ENCODE results near the gene ZNF862.

Gene ZNF862

GRCh38 chr7:149871576-149871975 lies 33.4 kb downstream of the ZNF862 start:
- TF ChIP-seq TCF4 (CRISPR knock-in tag; IDR thresholded peaks at IDR 0.05; ENCODE audit: borderline replicate concordance) (no peak), ZC3H10 (CRISPR knock-in tag; IDR thresholded peaks at IDR 0.05) (no peak), ESRRG (CRISPR knock-in tag; IDR thresholded peaks at IDR 0.05) (no peak), PATZ1 (CRISPR knock-in tag; IDR thresholded peaks at IDR 0.05; ENCODE audit: borderline replicate concordance) (no peak), CSDC2 (CRISPR knock-in tag; IDR thresholded peaks at IDR 0.05) (no peak), OSR1 (CRISPR knock-in tag; IDR thresholded peaks at IDR 0.05) (no peak), TSHZ2 (CRISPR knock-in tag; IDR thresholded peaks at IDR 0.05) (no peak), BACH2 (CRISPR knock-in tag; IDR thresholded peaks at IDR 0.05; ENCODE audit: borderline replicate concordance) (no peak), RARB (CRISPR knock-in tag; IDR thresholded peaks at IDR 0.05) (no peak), ZFP30 (CRISPR knock-in tag; IDR thresholded peaks at IDR 0.05) (no peak), ZNF70 (CRISPR knock-in tag; IDR thresholded peaks at IDR 0.05) (no peak), GLIS3 (CRISPR knock-in tag; IDR thresholded peaks at IDR 0.05) (no peak), ZFP3 (CRISPR knock-in tag; IDR thresholded peaks at IDR 0.05) (no peak), ISL1 (CRISPR knock-in tag; IDR thresholded peaks at IDR 0.05) (no peak), SNAI2 (CRISPR knock-in tag; IDR thresholded peaks at IDR 0.05) (no peak), POU6F1 (CRISPR knock-in tag; IDR thresholded peaks at IDR 0.05; ENCODE audit: borderline replicate concordance, low read depth) (no peak), CSRNP3 (CRISPR knock-in tag; IDR thresholded peaks at IDR 0.05) (no peak), ARNTL (CRISPR knock-in tag; IDR thresholded peaks at IDR 0.05; ENCODE audit: borderline replicate concordance, low read depth) (no peak), ZNF565 (CRISPR knock-in tag; conservative IDR thresholded peaks at IDR 0.05; ENCODE audit: low read depth) (no peak)
- no peak for ATAC-seq

- ATAC-seq, result peak; percentile 82
- TF ChIP-seq RARB (CRISPR knock-in tag; IDR thresholded peaks at IDR 0.05) (0 out of 2 replicates have a peak, but pooled peaks have one; percentile 23), ARNTL (CRISPR knock-in tag; IDR thresholded peaks at IDR 0.05; ENCODE audit: borderline replicate concordance, low read depth) (no peak), TOX (CRISPR knock-in tag; IDR thresholded peaks at IDR 0.05; ENCODE audit: borderline replicate concordance) (no peak), ZFP30 (CRISPR knock-in tag; IDR thresholded peaks at IDR 0.05) (no peak), ZFP3 (CRISPR knock-in tag; IDR thresholded peaks at IDR 0.05) (peak; percentile 31; the same call in 1 of the 2 replicates), PPARA (CRISPR knock-in tag; IDR thresholded peaks at IDR 0.05; ENCODE audit: borderline replicate concordance) (no peak), BACH2 (CRISPR knock-in tag; IDR thresholded peaks at IDR 0.05; ENCODE audit: borderline replicate concordance) (no peak), CREB5 (CRISPR knock-in tag; IDR thresholded peaks at IDR 0.05; ENCODE audit: low read depth) (peak; percentile 79), PATZ1 (CRISPR knock-in tag; IDR thresholded peaks at IDR 0.05; ENCODE audit: borderline replicate concordance) (peak; percentile 58; the same call in 1 of the 2 replicates), GLIS3 (CRISPR knock-in tag; IDR thresholded peaks at IDR 0.05) (0 out of 2 replicates have a peak, but pooled peaks have one; percentile 59)
Observed at GRCh38 chr7:149872419-149873073, 34.4 kb downstream of the ZNF862 start.

Measured in SK-N-SH treated with all-trans-retinoic acid at 6 μM for 48 hours (cell line).